Adrenal gland (tissue), 5 donors: ENCODE data around the gene ERBB4.

Source experiments
- CTCF ChIP-seq, 6 experiments: fragments of 450-650 bp in 4 of 6; fragments of 200-600 bp in 2 of 6; sonication (generic) in 1 of 6; IDR thresholded peaks; 1 replicate in 5 of 6; 2 replicates in 1 of 6; pipeline versions ENCODE4 v1.5.1 to v1.8.0; 2016 to 2021; ENCODE audit warnings: antibody characterized with exemption in 6 of 6, mild to moderate bottlenecking in 2 of 6, moderate library complexity in 1 of 6
- POLR2A ChIP-seq, 2 donors: fragments of 450-650 bp; IDR thresholded peaks; one replicate each; pipeline ENCODE4 v1.6.1; 2017; ENCODE audit warnings: antibody characterized with exemption in 2 of 2, mild to moderate bottlenecking in 2 of 2, moderate library complexity in 1 of 2
- donor health status: DM: no; HTN: no; CAD: no.

DNA sequence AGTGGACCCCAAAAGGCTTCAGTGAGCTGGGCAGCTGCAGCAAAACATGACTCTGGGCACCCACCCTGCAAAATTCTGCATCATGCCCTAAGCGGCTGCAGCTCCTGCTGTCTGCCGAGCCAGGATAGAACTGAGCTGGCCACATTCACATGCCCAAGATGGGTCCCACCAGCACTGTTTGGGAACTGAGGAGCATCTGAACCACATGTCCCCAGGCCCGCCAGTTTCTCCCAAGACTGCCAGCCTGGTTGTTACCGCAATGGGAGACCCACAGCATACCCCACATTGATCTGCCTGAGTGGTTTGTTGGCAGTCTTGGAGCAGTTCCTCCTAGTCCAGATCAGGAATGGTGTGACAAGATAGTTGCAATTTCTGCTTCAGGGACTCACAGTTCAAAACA lies 1035.4 kb downstream of the ERBB4 start:
- TF ChIP-seq POLR2A (IDR thresholded peaks at IDR 0.05) (no peak), CTCF (IDR thresholded peaks at IDR 0.05) (no peak)
